HCT116 (cell line): ENCODE results near the gene PDE8A. TPM values are rescaled to one million over a fixed set of nuclear protein-coding genes. Genes with fewer than 3 reads are reported as not detected.
A peak's percentile ranks its signal among the peaks of the same experiment; 100 is the strongest.

Experiments
- ATAC-seq: fragments of 200-7000 bp; cut with Tn5 transposase; 2 replicates; pipeline ENCODE4 v1.9.1; 2020; ENCODE audit warnings: mild to moderate bottlenecking, moderate library complexity
- BruUV-seq: library from RNA; stranded (reverse); fragments of 400-500 nt; replicated peaks from 2 replicates; lab custom pipeline; 2021; lab: Mats Ljungman, UMichigan
- CTCF ChIA-PET: fragments of 300-600 bp; sonication (Branson Sonifier 250); formaldehyde crosslinking; loops from one replicate; lab custom pipeline; 2021; ENCODE audit warnings: antibody characterized with exemption; lab: Charles Lee
- POLR2A ChIA-PET: fragments of 300-600, 350-600 bp; sonication (Branson Sonifier 250); formaldehyde crosslinking; loops from one replicate; lab custom pipeline; 2021; ENCODE audit warnings: antibody characterized with exemption; lab: Charles Lee
- RAD21 ChIA-PET, 2 experiments: fragments of 300-600 bp; sonication (Branson Sonifier 250); formaldehyde crosslinking; loops; one replicate each; lab custom pipeline; 2023; ENCODE audit warnings: low total read pairs in 2 of 2; ENCODE audit not compliant: uncharacterized antibody in 2 of 2, unreplicated experiment in 2 of 2, low non-redundant PET in 1 of 2; lab: Charles Lee
- DNase-seq: peaks from one replicate; pipeline ENCODE4 v3.0.0-alpha.2; 2010; ENCODE audit warnings: low read depth, low spot score
- H2AFZ ChIP-seq: fragments of 200-600 bp; shearing (Covaris generic), sonication (generic); 2 replicates; pipeline ENCODE4 v1.6.1; 2017; ENCODE audit warnings: low read depth, mixed run types, mixed read lengths, antibody characterized with exemption, low read length; ENCODE audit not compliant: poor library complexity, severe bottlenecking
- H3K27ac ChIP-seq: 2 replicates; pipeline ENCODE4 v1.5.1; 2012; ENCODE audit warnings: low read depth, low read length
- H3K27me3 ChIP-seq: fragments of 200-600 bp; sonication (generic); 2 replicates; pipeline ENCODE4 v1.6.1; 2016; ENCODE audit warnings: mixed run types, low read length, mixed read lengths; ENCODE audit not compliant: insufficient read depth
- H3K36me3 ChIP-seq, 2 experiments: fragments of 200-500 bp in 1 of 2; fragments of 200-600 bp in 1 of 2; sonication (Bioruptor generic) in 1 of 2; sonication (generic) in 1 of 2; 2 replicates each; pipeline versions ENCODE4 v1.5.1 to v1.6.1; 2014 to 2016; ENCODE audit warnings: low read length in 2 of 2, inconsistent platforms in 1 of 2, mixed read lengths in 1 of 2, mixed run types in 1 of 2; ENCODE audit not compliant: insufficient read depth in 2 of 2, control insufficient read depth in 1 of 2
- H3K4me1 ChIP-seq, 2 experiments: fragments of 200-600 bp in 1 of 2; sonication (generic) in 1 of 2; 2 replicates each; pipeline versions ENCODE4 v1.5.1 to v1.6.1; 2012 to 2017; ENCODE audit warnings: low read length in 2 of 2, inconsistent platforms in 1 of 2, mild to moderate bottlenecking in 1 of 2, mixed read lengths in 1 of 2, mixed run types in 1 of 2, moderate library complexity in 1 of 2; ENCODE audit not compliant: insufficient read depth in 2 of 2, control insufficient read depth in 1 of 2
- H3K4me2 ChIP-seq: fragments of 200-600 bp; sonication (generic); 2 replicates; pipeline ENCODE4 v1.6.1; 2017; ENCODE audit warnings: mixed run types, low read length, mixed read lengths
- H3K4me3 ChIP-seq, 2 experiments: fragments of 200-600 bp in 1 of 2; sonication (generic) in 1 of 2; replicated peaks in 1 of 2; 2 replicates each; pipeline ENCODE4 v1.5.1; 2011 to 2016; ENCODE audit warnings: low read length in 2 of 2, control low read depth in 1 of 2, low read depth in 1 of 2, mild to moderate bottlenecking in 1 of 2, mixed read lengths in 1 of 2, mixed run types in 1 of 2
- H3K79me2 ChIP-seq: fragments of 200-600 bp; sonication (generic); 2 replicates; pipeline ENCODE4 v1.6.1; 2017; ENCODE audit warnings: mild to moderate bottlenecking, mixed run types, low read length, moderate library complexity, mixed read lengths; ENCODE audit not compliant: insufficient read depth
- H3K9ac ChIP-seq: fragments of 200-600 bp; sonication (generic); 2 replicates; pipeline ENCODE4 v1.6.1; 2016; ENCODE audit warnings: low read length, mixed read lengths
- H3K9me2 ChIP-seq: fragments of 200-600 bp; sonication (generic), shearing (Covaris generic); 2 replicates; pipeline ENCODE4 v1.6.1; 2017; ENCODE audit warnings: mixed run types, mild to moderate bottlenecking, moderate library complexity; ENCODE audit not compliant: insufficient read depth
- H3K9me3 ChIP-seq, 2 experiments: fragments of 200-500 bp in 1 of 2; fragments of 200-600 bp in 1 of 2; sonication (Bioruptor generic) in 1 of 2; sonication (generic) in 1 of 2; 2 replicates each; pipeline ENCODE4 v1.6.1; 2014 to 2017; ENCODE audit warnings: low read length in 2 of 2, mixed read lengths in 2 of 2, inconsistent platforms in 1 of 2, low read depth in 1 of 2, mild to moderate bottlenecking in 1 of 2, mixed run types in 1 of 2, moderate library complexity in 1 of 2; ENCODE audit not compliant: control insufficient read depth in 1 of 2, insufficient read depth in 1 of 2
- H4K20me1 ChIP-seq: fragments of 200-600 bp; sonication (generic), shearing (Covaris generic); 2 replicates; pipeline ENCODE4 v1.6.1; 2017; ENCODE audit warnings: mixed run types, mild to moderate bottlenecking, moderate library complexity; ENCODE audit not compliant: insufficient read depth
- CTCF ChIP-seq, 3 experiments: fragments of 200-600 bp in 1 of 3; sonication (generic) in 1 of 3; IDR thresholded peaks in 2 of 3; conservative IDR thresholded peaks in 1 of 3; 2 replicates each; pipeline ENCODE4 v1.5.1; 2012 to 2017; ENCODE audit warnings: low read depth in 2 of 3, low read length in 2 of 3, antibody characterized with exemption in 1 of 3, borderline replicate concordance in 1 of 3, control low read depth in 1 of 3, mild to moderate bottlenecking in 1 of 3, mixed read lengths in 1 of 3, mixed run types in 1 of 3, moderate library complexity in 1 of 3; ENCODE audit not compliant: insufficient read depth in 1 of 3
- EGR1 ChIP-seq: IDR thresholded peaks from 2 replicates; pipeline ENCODE4 v1.6.1; 2012; ENCODE audit warnings: low read depth
- FOSL1 ChIP-seq: IDR thresholded peaks from 2 replicates; pipeline ENCODE4 v1.6.1; 2012; ENCODE audit warnings: low read depth
- RAD21 ChIP-seq: IDR thresholded peaks from 2 replicates; pipeline ENCODE4 v1.6.1; 2012; ENCODE audit warnings: low read depth, mild to moderate bottlenecking
- ZBTB33 ChIP-seq: IDR thresholded peaks from 2 replicates; pipeline ENCODE4 v1.6.1; 2011; ENCODE audit warnings: mild to moderate bottlenecking, low read length, moderate library complexity; ENCODE audit not compliant: insufficient replicate concordance; ENCODE audit errors: extremely low read depth
- ZNF274 ChIP-seq: fragments of 200-500 bp; sonication (Bioruptor generic); IDR thresholded peaks from 2 replicates; pipeline ENCODE4 v1.6.1; 2014; ENCODE audit warnings: mild to moderate bottlenecking, low read depth, low read length, inconsistent platforms
- intact Hi-C: fragments of 100-400 bp; cut with micrococcal nuclease; formaldehyde crosslinking; loops from 2 replicates; pipeline ENCODE4 v1.10.0; 2022
- total RNA-seq: library from RNA; stranded (reverse); gene quantifications from one replicate; pipeline ENCODE4 v1.2.1, GENCODE V29; 2021; ENCODE audit not compliant: unreplicated experiment

The PDE8A gene
- total RNA-seq, 1 experiment from 2014 or later = 37.8 TPM

GRCh38 chr15:84982301-84982920, 755 bp downstream of the PDE8A start:
- no peak for ATAC-seq
- CTCF ChIA-PET = no interaction called here
- H3K36me3 ChIP-seq = no peaks in the 10 kb centered on the region
- TF ChIP-seq CTCF (IDR thresholded peaks at IDR 0.05 in 2 of 3, conservative IDR thresholded peaks at IDR 0.05 in 1 of 3; ENCODE audit: borderline replicate concordance in 1 of 3, insufficient read depth in 1 of 3, low read depth in 2 of 3, low read length in 2 of 3) (no peak), ZNF274 (no peak), EGR1 (no peak), ZBTB33 (no peak), FOSL1 (no peak), RAD21 (no peak)
- TF ChIP-seq, all 23 proteins: peak for 0
- Histone ChIP-seq H4K20me1 (peaks cover 7% of the 10 kb centered on the region; the same call in 1 of the 2 replicates), H3K9me2 (no peaks in the 10 kb centered on the region), H2AFZ (no peak overlapping the region), H3K79me2 (peaks cover 52% of the 10 kb centered on the region), H3K27me3 (no peaks in the 10 kb centered on the region), H3K9ac (peak overlapping the region; percentile 81), H3K4me3 (peak overlapping the region; percentile 66 to 69), H3K4me2 (peak overlapping the region; percentile 92), H3K9me3 (no peaks in the 10 kb centered on the region), H3K27ac (peak overlapping the region; percentile 91), H3K4me1 (peaks cover 10 to 31% of the 10 kb centered on the region in 2 experiments; a peak in 3 of 4 replicates)
- intact Hi-C loops = loop anchor here (2.0 kb wide), 1 partner anchor 62 kb away; no protein-coding TSS in a partner anchor
- BruUV-seq = no TSS peak
- no peak for DNase-seq
- RAD21 ChIA-PET = no interaction called here
- POLR2A ChIA-PET = no interaction called here
